Transverse colon (tissue), 4 donors: ENCODE measurements around the gene CHAD. TPM values are rescaled to one million over a fixed set of nuclear protein-coding genes. Genes with fewer than 3 reads are reported as not detected.

Experiments
- DNase-seq: peaks from one replicate; pipeline ENCODE4 v3.0.0-alpha.2; 2019
- H3K27ac ChIP-seq, 4 donors: fragments of 200-600 bp; sonication (generic); 2 replicates each; pipeline ENCODE4 v1.5.1; 2016 to 2018; ENCODE audit warnings: inconsistent platforms in 4 of 4
- H3K27me3 ChIP-seq: fragments of 200-600 bp; sonication (generic); 2 replicates; pipeline ENCODE4 v1.5.1; 2017; ENCODE audit warnings: inconsistent platforms
- H3K36me3 ChIP-seq, 4 donors: fragments of 200-600 bp; sonication (generic); 2 replicates each; pipeline ENCODE4 v1.5.1; 2017 to 2019; ENCODE audit warnings: inconsistent platforms in 4 of 4
- H3K4me1 ChIP-seq, 4 donors: fragments of 200-600 bp; sonication (generic); 2 replicates each; pipeline ENCODE4 v1.5.1; 2017 to 2020; ENCODE audit warnings: inconsistent platforms in 4 of 4
- H3K4me3 ChIP-seq, 4 donors: fragments of 200-600 bp; sonication (generic); 1 replicate in 1 of 4; 2 replicates in 3 of 4; pipeline versions ENCODE4 v1.5.1 to v1.6.1; 2017 to 2019; ENCODE audit warnings: inconsistent platforms in 4 of 4
- H3K9me3 ChIP-seq, 2 donors: fragments of 200-600 bp; sonication (generic); 2 replicates each; pipeline ENCODE4 v1.5.1; 2017 to 2019; ENCODE audit warnings: inconsistent platforms in 2 of 2
- EP300 ChIP-seq: sonication (generic); formaldehyde crosslinking; IDR thresholded peaks from one replicate; pipeline ENCODE4 v1.6.1; 2017; ENCODE audit warnings: antibody characterized with exemption, low read depth
- POLR2A ChIP-seq: fragments of 450-650 bp; IDR thresholded peaks from one replicate; pipeline ENCODE4 v1.6.1; 2016; ENCODE audit warnings: antibody characterized with exemption, mild to moderate bottlenecking, moderate library complexity
- POLR2AphosphoS5 ChIP-seq, 3 donors: sonication (generic); formaldehyde crosslinking; IDR thresholded peaks; one replicate each; pipeline ENCODE4 v1.6.1; 2016; ENCODE audit warnings: antibody characterized with exemption in 3 of 3
- WGBS, 2 donors: methylation state at CpG; one replicate each; pipeline ENCODE4 v1.1.5; 2018; ENCODE audit warnings: low coverage in 1 of 2; 5-methylcytosine and 5-hydroxymethylcytosine counted together
- in situ Hi-C, 4 donors: fragments of 200-750 bp; cut with MboI; loops; one replicate each; pipeline versions ENCODE4 v1.15.0 to v1.15.1; 2017; ENCODE audit warnings: low sequenced_read_pairs in 3 of 4, low pct_ligation_motif_present in 1 of 4, low pct_unique_long_range_greater_than_20kb in 1 of 4
- intact Hi-C: fragments of 100-400 bp; cut with DNase I; formaldehyde crosslinking; loops from one replicate; pipeline ENCODE4 v1.15.1; 2023; ENCODE audit warnings: low total_unique reads
- total RNA-seq, 4 donors: library from RNA; depleted of rRNA; stranded (reverse); fragments of >200 nt; gene quantifications; one replicate each; pipeline ENCODE4 v1.1.0, GENCODE V29; 2016
- TF ChIP-seq, protein P1 (sequence below), 5 experiments: fragments of 200-600 bp in 3 of 5; fragments of 450-650 bp in 2 of 5; sonication (generic) in 3 of 5; IDR thresholded peaks; 1 replicate in 2 of 5; 2 replicates in 3 of 5; pipeline ENCODE4 v1.5.1; 2016 to 2017; ENCODE audit warnings: antibody characterized with exemption in 5 of 5, inconsistent platforms in 3 of 5, mild to moderate bottlenecking in 2 of 5, moderate library complexity in 1 of 5

Gene CHAD
- total RNA-seq, 4 donors from 2014 or later = 9.6 to 59.8 (median 19.7) TPM

DNA sequence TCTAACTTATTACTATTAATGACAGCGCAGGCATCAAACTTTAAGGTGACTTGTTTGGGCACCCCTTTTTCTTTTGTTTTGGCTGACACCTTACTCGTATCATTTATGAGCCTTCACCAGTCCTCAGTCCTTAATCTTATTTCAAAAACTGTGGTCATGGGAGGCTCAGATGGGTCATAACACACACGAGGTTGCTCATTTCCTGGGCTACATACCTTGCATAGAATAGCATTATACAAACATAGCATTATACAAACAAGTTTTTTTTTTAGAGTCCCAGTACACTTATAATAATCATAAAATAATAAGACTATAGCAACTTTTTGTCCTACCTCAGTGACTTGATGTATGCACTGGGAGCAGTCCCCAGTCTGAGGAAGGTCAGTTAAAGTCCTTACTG, 53.9 kb downstream of the CHAD start:
- Histone ChIP-seq H3K27me3 (no peaks in the 10 kb centered on the region), H3K9me3 (no peaks in the 10 kb centered on the region), H3K4me1 (peaks cover 0 to 11% (median 2%) of the 10 kb centered on the region in 4 donors), H3K27ac (no peak overlapping the region), H3K4me3 (no peak overlapping the region), H3K36me3 (no peaks in the 10 kb centered on the region)
- DNase-seq = no peak
- in situ Hi-C loops = no loop called here
- WGBS, 2 donors = 67 to 70% methylated on average over 3 of the region's 3 CpGs
- intact Hi-C loops = no loop called here
- TF ChIP-seq, protein P1, sequence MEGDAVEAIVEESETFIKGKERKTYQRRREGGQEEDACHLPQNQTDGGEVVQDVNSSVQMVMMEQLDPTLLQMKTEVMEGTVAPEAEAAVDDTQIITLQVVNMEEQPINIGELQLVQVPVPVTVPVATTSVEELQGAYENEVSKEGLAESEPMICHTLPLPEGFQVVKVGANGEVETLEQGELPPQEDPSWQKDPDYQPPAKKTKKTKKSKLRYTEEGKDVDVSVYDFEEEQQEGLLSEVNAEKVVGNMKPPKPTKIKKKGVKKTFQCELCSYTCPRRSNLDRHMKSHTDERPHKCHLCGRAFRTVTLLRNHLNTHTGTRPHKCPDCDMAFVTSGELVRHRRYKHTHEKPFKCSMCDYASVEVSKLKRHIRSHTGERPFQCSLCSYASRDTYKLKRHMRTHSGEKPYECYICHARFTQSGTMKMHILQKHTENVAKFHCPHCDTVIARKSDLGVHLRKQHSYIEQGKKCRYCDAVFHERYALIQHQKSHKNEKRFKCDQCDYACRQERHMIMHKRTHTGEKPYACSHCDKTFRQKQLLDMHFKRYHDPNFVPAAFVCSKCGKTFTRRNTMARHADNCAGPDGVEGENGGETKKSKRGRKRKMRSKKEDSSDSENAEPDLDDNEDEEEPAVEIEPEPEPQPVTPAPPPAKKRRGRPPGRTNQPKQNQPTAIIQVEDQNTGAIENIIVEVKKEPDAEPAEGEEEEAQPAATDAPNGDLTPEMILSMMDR (IDR thresholded peaks at IDR 0.05) = no peak
- TF ChIP-seq POLR2A = no peak
- TF ChIP-seq EP300 = no peak
- TF ChIP-seq POLR2AphosphoS5 (IDR thresholded peaks at IDR 0.05) = no peak

Other genes starting within 250 kb of the CHAD start
- gene TMEM92, start 194.4 kb downstream of the CHAD start, total RNA-seq = 1 to 10 TPM in 2 of 4 donors, not detected in 2; 1.9 to 3.7 TPM
- gene XYLT2, start 122.8 kb downstream of the CHAD start, total RNA-seq = 10 to 100 TPM; 21.3 to 27.3 (median 22.0) TPM
- gene MRPL27, start 95.7 kb downstream of the CHAD start, total RNA-seq = 10 to 100 TPM in 3 of 4 donors, 1 to 10 TPM in 1; 4.9 to 97.5 (median 46.9) TPM
- 1 to 10 TPM in 2 of 4 donors, not detected in 2; 1.4 to 1.6 TPM for gene EME1, start 95.7 kb downstream of the CHAD start, total RNA-seq
- gene LRRC59, start 71.4 kb downstream of the CHAD start, total RNA-seq = 10 to 100 TPM; 45.0 to 96.9 (median 64.4) TPM
- 100 to 1,000 TPM; 165 to 460 (median 190) TPM for gene ACSF2, start 42.7 kb downstream of the CHAD start, total RNA-seq
- gene RSAD1, start 10.0 kb upstream of the CHAD start, total RNA-seq = 10 to 100 TPM; 19.1 to 35.6 (median 28.2) TPM
- 1 to 10 TPM in 2 of 4 donors, under 1 TPM in 1, not detected in 1; 0.64 to 3.7 (median 2.7) TPM for gene MYCBPAP, start 39.6 kb upstream of the CHAD start, total RNA-seq
- 10 to 100 TPM; 19.2 to 95.7 (median 57.4) TPM for gene EPN3, start 63.9 kb upstream of the CHAD start, total RNA-seq
- gene SPATA20, start 78.3 kb upstream of the CHAD start, total RNA-seq = 100 to 1,000 TPM; 116 to 437 (median 228) TPM
- gene CACNA1G, start 91.8 kb upstream of the CHAD start, total RNA-seq = under 1 TPM in 1 of 4 donors, not detected in 3; 0.14 TPM
- gene ABCC3, start 166.0 kb upstream of the CHAD start, total RNA-seq = 100 to 1,000 TPM; 297 to 655 (median 533) TPM
- 10 to 100 TPM; 18.7 to 30.8 (median 24.2) TPM for gene ANKRD40, start 239.0 kb upstream of the CHAD start, total RNA-seq